Femur (tissue), 1 donor: Measurements from ENCODE around the gene UGT1A1.

Experiments
- DNase-seq: peaks from one replicate; pipeline ENCODE4 v3.0.0-alpha.2; 2017

UGT1A1 gene

DNA sequence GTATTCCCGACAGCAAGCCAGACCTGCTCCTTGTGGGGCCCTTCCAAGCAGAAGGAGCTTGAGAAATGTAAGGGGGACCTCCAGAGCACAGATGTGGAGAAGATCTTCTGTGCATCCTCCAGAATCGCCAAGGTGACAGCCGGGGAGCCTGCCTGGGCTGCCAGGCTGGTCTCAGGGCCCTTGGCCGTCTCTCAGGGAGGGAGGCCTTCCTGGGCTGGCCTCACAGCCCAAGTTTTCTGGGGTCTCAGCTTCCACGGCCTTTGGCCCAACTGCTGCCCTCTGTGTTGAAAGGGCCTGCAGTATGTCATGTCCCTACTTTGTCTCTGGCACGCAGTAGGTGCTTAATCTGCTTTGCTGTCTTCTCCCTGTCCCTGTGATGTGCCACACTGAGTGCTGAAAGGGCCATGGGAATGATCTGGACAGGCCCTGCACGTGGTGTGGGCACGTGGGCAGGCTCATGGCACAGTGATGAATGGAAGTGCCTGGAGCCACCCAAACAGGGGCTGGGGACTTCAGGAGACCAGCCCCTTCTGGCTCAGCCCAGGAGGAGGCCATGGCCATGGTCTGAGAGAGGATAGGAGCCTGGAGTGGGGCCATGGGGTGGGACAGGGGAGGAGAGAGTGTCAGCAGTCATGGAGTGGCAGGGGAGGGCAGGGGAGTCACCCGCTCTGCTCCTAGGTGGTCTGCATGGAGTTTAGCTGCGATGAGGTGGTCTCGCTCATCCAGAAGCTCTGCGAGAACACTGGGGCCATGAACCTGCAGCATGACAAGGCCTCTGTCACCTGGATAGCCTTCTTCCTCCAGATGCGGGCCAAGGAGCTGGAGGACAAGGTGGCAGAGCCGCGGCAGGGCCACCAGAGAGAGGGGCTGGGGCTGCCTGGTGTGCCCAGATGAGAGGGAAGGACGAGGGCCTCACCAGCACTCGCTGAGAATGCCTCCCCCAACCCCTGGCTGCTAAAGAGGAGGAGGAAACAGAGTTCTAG, 58.9 kb downstream of the UGT1A1 start:
- DNase-seq, result no peak

DNA sequence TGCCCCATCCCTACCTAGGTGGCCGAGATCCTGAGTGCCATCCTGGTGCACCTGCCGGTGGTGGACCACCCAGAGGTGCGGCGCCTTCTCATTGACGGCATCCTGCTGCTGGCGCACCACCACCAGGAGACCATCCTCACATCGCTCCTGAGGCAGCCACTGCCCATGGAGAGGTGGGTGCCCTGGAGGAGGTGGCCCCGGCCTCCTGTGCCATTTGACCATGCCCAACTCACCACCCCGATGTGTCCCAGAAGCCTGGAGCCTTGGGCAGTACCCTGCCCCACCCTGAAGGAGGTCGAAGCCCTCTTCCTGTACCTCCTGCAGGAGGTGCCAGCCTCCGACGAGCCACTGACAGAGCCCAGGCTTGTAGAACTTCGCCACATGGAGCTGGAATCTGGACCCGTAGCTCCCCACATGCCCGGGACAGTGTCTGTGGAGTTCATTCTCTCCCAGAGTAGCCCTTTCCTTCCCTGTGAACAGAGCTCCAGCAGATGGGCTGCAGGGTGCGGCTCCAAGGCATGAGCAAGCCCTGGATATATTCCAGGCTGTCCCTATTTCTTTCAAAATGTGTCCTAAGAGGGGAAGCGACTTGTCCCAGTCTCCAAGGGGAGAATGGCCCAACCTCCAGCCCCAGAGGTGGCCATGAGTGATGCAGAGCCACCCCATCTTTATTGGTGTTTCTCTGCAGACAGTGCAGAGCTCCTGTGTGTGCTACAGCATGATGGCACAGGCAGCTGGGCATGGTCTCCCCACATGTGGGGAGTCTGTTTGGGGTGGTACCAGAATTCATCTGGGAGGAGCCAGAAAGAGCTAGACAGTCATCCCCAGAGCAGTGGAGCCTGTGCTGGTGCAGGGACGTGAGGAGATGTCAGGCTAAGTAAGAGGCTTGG, 60.1 kb downstream of the UGT1A1 start:
- no peak for DNase-seq

DNA sequence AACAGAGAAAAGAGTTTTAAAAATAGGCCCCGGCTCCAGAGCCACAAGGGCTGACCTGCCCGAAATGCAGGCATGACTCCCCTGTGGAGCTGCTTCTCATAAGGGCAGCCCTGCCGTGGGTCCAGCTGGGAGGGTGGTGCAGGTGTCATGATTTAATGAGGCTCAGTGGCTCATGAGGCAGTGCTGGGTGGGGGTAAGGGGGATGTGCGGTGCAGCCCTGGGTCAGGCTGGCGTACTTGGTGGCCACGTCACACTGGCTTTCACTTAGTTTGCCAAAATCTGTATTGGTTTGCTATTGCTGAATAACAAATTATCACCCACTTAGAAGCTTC, 60.7 kb downstream of the UGT1A1 start:
- DNase-seq, result peak; percentile 3

DNA sequence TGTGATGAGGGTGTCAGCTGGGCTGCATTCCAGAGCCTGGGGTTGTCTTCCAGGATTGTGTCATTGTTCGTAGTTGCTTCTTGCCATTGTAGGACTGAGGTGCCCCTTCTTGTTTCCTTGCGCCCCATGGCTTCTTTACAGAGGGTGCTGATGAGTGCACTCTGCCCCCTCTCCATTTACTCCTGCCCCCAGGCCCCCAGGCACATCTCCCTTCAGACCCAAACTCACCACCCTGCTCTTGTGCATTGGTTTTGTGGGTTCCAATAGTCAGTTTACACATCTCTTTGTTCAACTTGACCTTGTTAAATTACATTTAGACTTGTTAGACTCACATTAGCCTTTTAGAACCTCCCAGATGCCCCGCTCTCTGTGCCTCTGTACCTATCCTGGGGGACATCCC, 61.1 kb downstream of the UGT1A1 start:
- DNase-seq, result peak; percentile 2

DNA sequence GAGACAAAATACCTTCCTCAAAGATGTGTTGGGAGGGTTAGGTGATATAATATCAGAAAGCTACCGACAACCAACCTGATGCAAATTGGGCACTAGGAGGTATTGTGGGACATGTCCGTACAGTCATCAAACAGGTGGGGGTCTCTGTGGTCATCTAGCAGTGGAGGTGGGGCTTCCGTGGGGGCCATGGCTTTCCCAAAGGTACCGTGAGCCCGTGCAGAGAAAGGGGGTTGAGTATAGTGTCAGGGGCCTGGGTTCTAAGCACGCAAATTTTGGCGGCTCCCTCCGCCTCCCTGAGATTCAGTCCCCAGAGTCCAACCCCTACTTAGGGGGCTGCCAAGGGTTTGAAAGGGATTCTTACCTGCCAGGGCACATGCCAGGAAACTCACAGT, 61.6 kb downstream of the UGT1A1 start:
- DNase-seq, result peak; percentile 5

DNA sequence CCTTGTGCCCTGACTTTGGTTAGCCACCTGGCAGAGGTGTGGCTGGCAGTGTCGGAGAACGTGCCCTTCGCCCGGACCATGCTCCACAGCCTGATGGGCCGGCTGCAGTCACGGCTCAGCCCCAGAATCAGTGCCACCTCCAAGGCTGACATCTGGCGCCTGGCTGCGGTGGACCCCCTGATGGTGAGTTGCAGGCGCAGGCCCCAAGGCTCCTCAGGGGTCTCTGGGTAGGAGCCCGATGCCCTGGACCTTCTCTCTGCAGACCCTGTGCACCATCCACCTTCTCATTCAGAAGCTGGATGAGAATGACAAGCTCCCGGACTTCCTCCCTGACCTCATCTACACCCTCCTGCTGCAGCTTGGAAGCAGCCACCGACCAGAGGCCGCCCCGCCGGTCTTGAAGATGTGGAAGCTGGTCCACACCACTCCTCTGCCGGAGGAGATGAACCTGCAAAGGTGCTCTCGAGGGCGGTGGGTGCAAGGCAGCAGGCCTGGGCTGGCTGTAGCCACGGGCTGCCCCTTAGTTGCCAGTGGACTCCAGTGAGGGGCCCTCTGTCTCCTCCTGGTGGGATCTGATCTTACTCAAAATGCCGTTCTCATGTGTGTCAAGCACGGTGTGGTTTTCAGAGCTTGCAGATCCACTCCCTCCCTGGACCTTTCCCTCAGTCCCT, 62.2 kb downstream of the UGT1A1 start:
- peak; percentile 4 for DNase-seq
